Nephron (organoid): ENCODE results near the gene SMIM5.

Experiments
- H3K27ac Mint-ChIP-seq, 3 experiments: 2 replicates each; pipeline ENCODE4 v1.8.0; 2020; ENCODE audit warnings: mixed read lengths in 3 of 3, mild to moderate bottlenecking in 2 of 3, moderate library complexity in 1 of 3
- H3K27me3 Mint-ChIP-seq: 2 replicates; pipeline ENCODE4 v1.8.0; 2021; ENCODE audit warnings: low read depth, mild to moderate bottlenecking, moderate library complexity, mixed read lengths
- H3K36me3 Mint-ChIP-seq: 2 replicates; pipeline ENCODE4 v1.8.0; 2020; ENCODE audit warnings: low read depth, mixed read lengths
- H3K4me1 Mint-ChIP-seq: 2 replicates; pipeline ENCODE4 v1.8.0; 2020; ENCODE audit warnings: mixed read lengths
- H3K4me3 Mint-ChIP-seq, 3 experiments: 2 replicates each; pipeline ENCODE4 v1.8.0; 2020; ENCODE audit warnings: mild to moderate bottlenecking in 3 of 3, mixed read lengths in 3 of 3, moderate library complexity in 2 of 3
- H3K9me3 Mint-ChIP-seq: 2 replicates; pipeline ENCODE4 v1.8.0; 2020; ENCODE audit warnings: mixed read lengths
- CTCF ChIP-seq, 3 experiments: fragments of 200-600 bp; sonication (generic); IDR thresholded peaks; one replicate each; pipeline ENCODE4 v1.5.0; 2021; ENCODE audit warnings: antibody characterized with exemption in 3 of 3; ENCODE audit not compliant: unreplicated experiment in 3 of 3

The SMIM5 gene

GRCh38 chr17:75683583-75683982 is 50.3 kb downstream of the SMIM5 start:
- H3K4me1 Mint-ChIP-seq, result no peaks in the 10 kb centered on the region
- no peaks in the 10 kb centered on the region for H3K27me3 Mint-ChIP-seq
- H3K36me3 Mint-ChIP-seq, result peaks cover 18% of the 10 kb centered on the region

DNA sequence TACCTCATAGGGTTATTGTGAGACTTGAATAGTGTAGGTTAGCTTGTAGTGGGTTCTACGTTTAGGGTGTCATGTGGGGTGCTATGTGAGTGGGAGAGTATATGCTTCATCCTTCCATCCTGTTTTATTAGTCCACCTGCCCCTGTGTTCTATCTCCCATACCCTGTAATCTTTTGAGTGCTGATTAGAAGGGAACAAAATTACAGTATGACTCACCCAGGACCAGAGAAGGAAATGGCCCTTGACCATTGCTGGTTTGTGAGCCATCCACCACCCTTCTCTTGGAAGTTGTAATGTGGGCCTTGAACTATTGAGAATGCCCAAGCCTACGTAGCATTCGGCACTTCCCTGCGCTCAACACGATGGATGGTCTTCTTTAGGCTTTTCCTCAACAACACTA is 51.0 kb downstream of the SMIM5 start:
- Mint-ChIP-seq H3K27ac (no peak overlapping the region), H3K4me1 (no peaks in the 10 kb centered on the region), H3K9me3 (no peaks in the 10 kb centered on the region), H3K36me3 (peaks cover 15% of the 10 kb centered on the region), H3K4me3 (no peak overlapping the region), H3K27me3 (no peaks in the 10 kb centered on the region)
- no peak for TF ChIP-seq CTCF (IDR thresholded peaks at IDR 0.05; ENCODE audit: unreplicated experiment in 3 of 3)

More at GRCh38 chr17:75683583-75683982, 50.3 kb downstream of the SMIM5 start:
- Mint-ChIP-seq H3K9me3 (no peaks in the 10 kb centered on the region), H3K27ac (no peak overlapping the region), H3K4me3 (no peak overlapping the region)
- no peak for TF ChIP-seq CTCF (IDR thresholded peaks at IDR 0.05; ENCODE audit: unreplicated experiment in 3 of 3)

- Mint-ChIP-seq H3K4me1 (no peaks in the 10 kb centered on the region), H3K9me3 (no peaks in the 10 kb centered on the region), H3K27me3 (no peaks in the 10 kb centered on the region), H3K4me3 (no peak overlapping the region), H3K36me3 (peaks cover 11% of the 10 kb centered on the region), H3K27ac (no peak overlapping the region)
- no peak for TF ChIP-seq CTCF (IDR thresholded peaks at IDR 0.05; ENCODE audit: unreplicated experiment in 3 of 3)
Observed at GRCh38 chr17:75684924-75685323, 51.7 kb downstream of the SMIM5 start.

- H3K27me3 Mint-ChIP-seq, result no peaks in the 10 kb centered on the region
- peaks cover 10% of the 10 kb centered on the region for H3K36me3 Mint-ChIP-seq
- TF ChIP-seq CTCF (IDR thresholded peaks at IDR 0.05; ENCODE audit: unreplicated experiment in 3 of 3), result no peak
- H3K9me3 Mint-ChIP-seq, result no peaks in the 10 kb centered on the region
- no peaks in the 10 kb centered on the region for H3K4me1 Mint-ChIP-seq
- H3K4me3 Mint-ChIP-seq, result no peak overlapping the region
- no peak overlapping the region for H3K27ac Mint-ChIP-seq
Observed at GRCh38 chr17:75685499-75685898, 52.3 kb downstream of the SMIM5 start.

GRCh38 chr17:75688209-75688825 is 55.1 kb downstream of the SMIM5 start:
- Mint-ChIP-seq H3K36me3 (peaks cover 17% of the 10 kb centered on the region), H3K27ac (peak overlapping the region in 2 of 3 experiments; percentile 2 to 7), H3K4me1 (peaks cover 4% of the 10 kb centered on the region), H3K4me3 (no peak overlapping the region), H3K27me3 (no peaks in the 10 kb centered on the region), H3K9me3 (no peaks in the 10 kb centered on the region)
- no peak for TF ChIP-seq CTCF (IDR thresholded peaks at IDR 0.05; ENCODE audit: unreplicated experiment in 3 of 3)

GRCh38 chr17:75689441-75689873 is 56.2 kb downstream of the SMIM5 start:
- H3K27ac Mint-ChIP-seq, result no peak overlapping the region
- H3K27me3 Mint-ChIP-seq, result no peaks in the 10 kb centered on the region
- no peak overlapping the region for H3K4me3 Mint-ChIP-seq
- peaks cover 23% of the 10 kb centered on the region for H3K36me3 Mint-ChIP-seq
- H3K4me1 Mint-ChIP-seq, result peaks cover 4% of the 10 kb centered on the region
- no peaks in the 10 kb centered on the region for H3K9me3 Mint-ChIP-seq
- no peak for TF ChIP-seq CTCF (IDR thresholded peaks at IDR 0.05; ENCODE audit: unreplicated experiment in 3 of 3)
